IMR-90 (cell line): ENCODE data around the gene EFNA5. TPM values are rescaled to one million over a fixed set of nuclear protein-coding genes. Genes with fewer than 3 reads are reported as not detected.

Source experiments
- ATAC-seq: fragments of 200-7000 bp; cut with Tn5 transposase; 2 replicates; pipeline ENCODE4 v1.9.1; 2020; ENCODE audit warnings: low read depth, mild to moderate bottlenecking, moderate library complexity
- BruUV-seq: library from RNA; stranded (reverse); fragments of 400-500 nt; replicated peaks from 2 replicates; lab custom pipeline; 2021; lab: Mats Ljungman, UMichigan
- CTCF ChIA-PET: fragments of 300-600 bp; formaldehyde crosslinking; extraction: SDS; loops from one replicate; lab custom pipeline; 2021; ENCODE audit warnings: antibody characterized with exemption; lab: Yijun Ruan, JAX
- POLR2A ChIA-PET: fragments of 300-600 bp; sonication (Branson Sonifier 250); formaldehyde crosslinking; loops from one replicate; lab custom pipeline; 2022; ENCODE audit warnings: antibody characterized with exemption; ENCODE audit not compliant: unreplicated experiment; lab: Charles Lee
- DNase-seq: peaks from one replicate; pipeline ENCODE4 v3.0.0; 2013
- H2AFZ ChIP-seq: replicated peaks from 2 replicates; pipeline ENCODE3; 2013; ENCODE audit warnings: low read length, mild to moderate bottlenecking; ENCODE audit not compliant: poor library complexity
- H2AK5ac ChIP-seq: 2 replicates; pipeline ENCODE4 v1.6.1; 2013; ENCODE audit warnings: low read depth, low read length, inconsistent platforms
- H2AK9ac ChIP-seq: replicated peaks from 2 replicates; pipeline ENCODE3; 2013; ENCODE audit warnings: mild to moderate bottlenecking, low read depth, low read length, moderate library complexity; ENCODE audit not compliant: poor library complexity
- H2BK120ac ChIP-seq: 2 replicates; pipeline ENCODE4 v1.6.1; 2013; ENCODE audit warnings: low read depth, low read length, inconsistent platforms
- H2BK15ac ChIP-seq: 3 replicates; pipeline ENCODE4 v1.6.1; 2013; ENCODE audit warnings: low read depth, low read length, inconsistent platforms
- H2BK20ac ChIP-seq: 2 replicates; pipeline ENCODE4 v1.6.1; 2013; ENCODE audit warnings: low read depth, mild to moderate bottlenecking, inconsistent platforms, low read length, moderate library complexity
- H2BK5ac ChIP-seq: 2 replicates; pipeline ENCODE4 v1.6.1; 2013; ENCODE audit warnings: mild to moderate bottlenecking, low read depth, low read length, inconsistent platforms; ENCODE audit not compliant: poor library complexity, severe bottlenecking
- H3K14ac ChIP-seq: replicated peaks from 2 replicates; pipeline ENCODE4 v1.6.1; 2013; ENCODE audit warnings: low read depth, low read length, inconsistent platforms
- H3K18ac ChIP-seq: 2 replicates; pipeline ENCODE4 v1.6.1; 2013; ENCODE audit warnings: low read depth, low read length, control low read depth
- H3K23ac ChIP-seq: 2 replicates; pipeline ENCODE4 v1.6.1; 2013; ENCODE audit warnings: low read depth, low read length, inconsistent platforms
- H3K27ac ChIP-seq: 2 replicates; pipeline ENCODE4 v1.5.1; 2013; ENCODE audit warnings: mild to moderate bottlenecking, control low read depth, low read length; ENCODE audit not compliant: insufficient read depth
- H3K27me3 ChIP-seq: 2 replicates; pipeline ENCODE4 v1.6.1; 2013; ENCODE audit warnings: low read length; ENCODE audit not compliant: control insufficient read depth, insufficient read depth
- H3K36me3 ChIP-seq: 2 replicates; pipeline ENCODE4 v1.6.1; 2013; ENCODE audit warnings: low read length, mixed read lengths; ENCODE audit not compliant: control insufficient read depth, insufficient read depth
- H3K4ac ChIP-seq: 2 replicates; pipeline ENCODE4 v1.6.1; 2013; ENCODE audit warnings: low read depth, low read length, inconsistent platforms
- H3K4me1 ChIP-seq: 2 replicates; pipeline ENCODE4 v1.6.1; 2013; ENCODE audit warnings: low read length, mixed read lengths; ENCODE audit not compliant: control insufficient read depth, insufficient read depth
- H3K4me2 ChIP-seq: 2 replicates; pipeline ENCODE4 v1.6.1; 2013; ENCODE audit warnings: low read depth, mild to moderate bottlenecking, control low read depth, low read length, moderate library complexity
- H3K4me3 ChIP-seq: 2 replicates; pipeline ENCODE4 v1.5.1; 2013; ENCODE audit warnings: low read depth, mild to moderate bottlenecking, control low read depth, low read length, moderate library complexity; ENCODE audit not compliant: insufficient read depth
- H3K56ac ChIP-seq: 2 replicates; pipeline ENCODE4 v1.6.1; 2013; ENCODE audit warnings: low read length, inconsistent platforms; ENCODE audit not compliant: insufficient read depth; ENCODE audit errors: extremely low read depth
- H3K79me1 ChIP-seq, 2 experiments: 2 replicates each; pipeline ENCODE4 v1.6.1; 2013; ENCODE audit warnings: low read length in 2 of 2, inconsistent platforms in 1 of 2, low read depth in 1 of 2
- H3K9ac ChIP-seq: 2 replicates; pipeline ENCODE4 v1.6.1; 2013; ENCODE audit warnings: low read depth, low read length, control low read depth
- H3K9me1 ChIP-seq: 2 replicates; pipeline ENCODE4 v1.6.1; 2013; ENCODE audit warnings: low read length, inconsistent platforms; ENCODE audit not compliant: insufficient read depth
- H3K9me3 ChIP-seq: 2 replicates; pipeline ENCODE4 v1.6.1; 2013; ENCODE audit warnings: low read length; ENCODE audit not compliant: control insufficient read depth, insufficient read depth
- H4K20me1 ChIP-seq: 2 replicates; pipeline ENCODE4 v1.6.1; 2013; ENCODE audit warnings: low read length, inconsistent platforms; ENCODE audit not compliant: insufficient read depth
- H4K5ac ChIP-seq: 2 replicates; pipeline ENCODE4 v1.6.1; 2013; ENCODE audit warnings: mild to moderate bottlenecking, low read depth, low read length, control low read depth
- H4K8ac ChIP-seq, 2 experiments: 2 replicates each; pipeline ENCODE4 v1.6.1; 2013; ENCODE audit warnings: low read depth in 2 of 2, low read length in 2 of 2, control low read depth in 1 of 2, inconsistent platforms in 1 of 2
- H4K91ac ChIP-seq: 2 replicates; pipeline ENCODE4 v1.6.1; 2013; ENCODE audit warnings: low read depth, low read length, inconsistent platforms; ENCODE audit not compliant: insufficient read depth
- BHLHE40 ChIP-seq: fragments of 150-350 bp; IDR thresholded peaks from 2 replicates; pipeline ENCODE4 v1.6.1; 2016; ENCODE audit warnings: mild to moderate bottlenecking, low read depth, low read length
- CEBPB ChIP-seq: IDR thresholded peaks from 2 replicates; pipeline ENCODE4 v1.6.1; 2012; ENCODE audit warnings: low read depth, low read length, improper control_type of control experiment
- CHD1 ChIP-seq: IDR thresholded peaks from 2 replicates; pipeline ENCODE4 v1.6.1; 2012; ENCODE audit warnings: low read depth, low read length, improper control_type of control experiment
- FOS ChIP-seq: fragments of 150-350 bp; IDR thresholded peaks from 2 replicates; pipeline ENCODE4 v1.6.1; 2016; ENCODE audit warnings: low read depth, low read length
- MAFK ChIP-seq: IDR thresholded peaks from 2 replicates; pipeline ENCODE4 v1.6.1; 2012; ENCODE audit warnings: low read depth, low read length, improper control_type of control experiment
- MAZ ChIP-seq: IDR thresholded peaks from 2 replicates; pipeline ENCODE4 v1.6.1; 2012; ENCODE audit warnings: low read depth, mild to moderate bottlenecking, low read length, improper control_type of control experiment, moderate library complexity, borderline replicate concordance
- MXI1 ChIP-seq: IDR thresholded peaks from 2 replicates; pipeline ENCODE4 v1.6.1; 2012; ENCODE audit warnings: low read depth, mild to moderate bottlenecking, low read length, moderate library complexity, borderline replicate concordance
- NFE2L2 ChIP-seq: fragments of 150-350 bp; IDR thresholded peaks from 2 replicates; pipeline ENCODE4 v1.6.1; 2016; ENCODE audit warnings: low read depth, mild to moderate bottlenecking, low read length
- POLR2A ChIP-seq: IDR thresholded peaks from 2 replicates; pipeline ENCODE4 v1.6.1; 2012; ENCODE audit warnings: mild to moderate bottlenecking, low read depth, low read length
- RAD21 ChIP-seq: IDR thresholded peaks from 2 replicates; pipeline ENCODE4 v1.6.1; 2012; ENCODE audit warnings: low read length, improper control_type of control experiment
- RCOR1 ChIP-seq: IDR thresholded peaks from 2 replicates; pipeline ENCODE4 v1.6.1; 2012; ENCODE audit warnings: mild to moderate bottlenecking, low read length, improper control_type of control experiment; ENCODE audit not compliant: insufficient replicate concordance
- RFX5 ChIP-seq: IDR thresholded peaks from 2 replicates; pipeline ENCODE4 v1.8.0; 2012; ENCODE audit warnings: low read depth, mild to moderate bottlenecking, low read length, moderate library complexity
- SMC3 ChIP-seq: fragments of 150-350 bp; IDR thresholded peaks from 2 replicates; pipeline ENCODE4 v1.6.1; 2016; ENCODE audit warnings: low read depth, mild to moderate bottlenecking, antibody characterized with exemption, low read length, moderate library complexity
- WGBS, 2 experiments: methylation state at CpG; one replicate each; pipeline versions ENCODE4 v1.1.5 to v1.1.7; 2013; ENCODE audit warnings: missing lambda C conversion rate in 2 of 2; ENCODE audit not compliant: insufficient read length in 1 of 2; ENCODE audit errors: extremely low coverage in 2 of 2; 5-methylcytosine and 5-hydroxymethylcytosine counted together
- dilution Hi-C: fragments of 300-500 bp; cut with HindIII; formaldehyde crosslinking; loops from one replicate; pipeline ENCODE4 v1.14.3; 2018; ENCODE audit warnings: low sequenced_read_pairs; ENCODE audit not compliant: unreplicated experiment
- in situ Hi-C: fragments of 300-500 bp; cut with MboI; formaldehyde crosslinking; loops from 3 replicates; pipeline ENCODE4 v1.14.3; 2019; ENCODE audit warnings: low sequenced_read_pairs, inconsistent platforms, mixed read lengths
- intact Hi-C: fragments of 100-400 bp; cut with micrococcal nuclease; formaldehyde crosslinking; loops from 2 replicates; pipeline ENCODE4 v1.10.0; 2022
- polyA plus RNA-seq, 3 experiments: library from polyadenylated mRNA; depleted of rRNA; stranded (reverse); fragments of >200 nt; gene quantifications; 2 replicates each; pipeline ENCODE4 v1.2.3, GENCODE V29; 2012; ENCODE audit warnings: low replicate concordance in 1 of 3
- total RNA-seq: library from RNA; depleted of rRNA; stranded (reverse); fragments of >200 nt; gene quantifications from 2 replicates; pipeline ENCODE4 v1.2.3, GENCODE V29; 2012
- TF ChIP-seq, protein P1 (sequence below): conservative IDR thresholded peaks from 2 replicates; pipeline ENCODE4 v1.5.1; 2012; ENCODE audit warnings: mild to moderate bottlenecking, low read depth, low read length, improper control_type of control experiment
- TF ChIP-seq, protein P2 (sequence below): fragments of 150-350 bp; IDR thresholded peaks from 2 replicates; pipeline ENCODE4 v1.6.1; 2016; ENCODE audit warnings: low read depth, mild to moderate bottlenecking, low read length, moderate library complexity, borderline replicate concordance
- TF ChIP-seq, protein P3 (sequence below): fragments of 150-350 bp; IDR thresholded peaks from 2 replicates; pipeline ENCODE4 v1.6.1; 2017; ENCODE audit warnings: mild to moderate bottlenecking, antibody characterized with exemption, low read length, low read depth

The EFNA5 gene
- total and polyA plus RNA-seq, 2 of the 4 experiments (the other 2 are of a cell fraction): 1.5 to 1.6 TPM

DNA sequence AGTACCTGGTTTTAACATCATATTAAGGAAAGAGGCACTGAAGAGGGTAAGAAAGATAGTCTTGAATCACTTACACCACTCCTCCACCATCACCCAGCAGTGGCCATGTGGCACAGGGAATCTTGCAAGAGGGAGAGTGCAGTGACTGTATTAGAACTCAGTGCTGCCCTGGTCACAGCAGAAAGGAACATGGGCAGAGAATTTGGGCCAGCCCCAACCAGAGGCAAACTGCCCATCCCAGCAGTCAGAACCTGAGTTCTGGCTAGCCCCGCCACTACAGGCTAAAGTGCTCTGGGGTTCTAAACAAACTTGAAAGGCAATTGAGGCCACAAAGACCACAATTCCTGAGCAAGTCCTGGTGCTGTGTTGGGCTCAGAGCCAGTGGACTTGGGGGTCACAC lies 16.7 kb upstream of the EFNA5 start:
- H3K4me3 ChIP-seq: no peak overlapping the region
- no peak overlapping the region for H3K27ac ChIP-seq
- H2AFZ ChIP-seq: no peak overlapping the region
- no peaks in the 10 kb centered on the region for H4K20me1 ChIP-seq
- no peak overlapping the region for H2BK15ac ChIP-seq
- H4K91ac ChIP-seq: no peak overlapping the region
- CTCF ChIA-PET: no interaction called here
- WGBS, 2 experiments: 88% methylated on average over 1 of the region's 1 CpG; no CpG with 5 or more reads in 1 of the 2 experiments
- H2AK5ac ChIP-seq: no peak overlapping the region
- no peak overlapping the region for H3K14ac ChIP-seq
- H3K9me1 ChIP-seq: no peaks in the 10 kb centered on the region
- H3K4me2 ChIP-seq: no peak overlapping the region
- no peak overlapping the region for H4K8ac ChIP-seq
- H3K56ac ChIP-seq: no peak overlapping the region
- ATAC-seq: no peak
- H3K27me3 ChIP-seq: no peaks in the 10 kb centered on the region
- no peak overlapping the region for H2BK120ac ChIP-seq
- H3K4ac ChIP-seq: no peak overlapping the region
- no peak overlapping the region for H4K5ac ChIP-seq
- in situ Hi-C loops: no loop called here
- H3K79me1 ChIP-seq: no peaks in the 10 kb centered on the region
- no peak overlapping the region for H2AK9ac ChIP-seq
- H3K18ac ChIP-seq: no peak overlapping the region
- no peak overlapping the region for H3K9ac ChIP-seq
- H2BK20ac ChIP-seq: no peak overlapping the region
- H3K9me3 ChIP-seq: no peaks in the 10 kb centered on the region
- no peaks in the 10 kb centered on the region for H3K36me3 ChIP-seq
- DNase-seq: no peak
- intact Hi-C loops: no loop called here
- dilution Hi-C loops: no loop called here
- POLR2A ChIA-PET: no interaction called here
- H3K4me1 ChIP-seq: no peaks in the 10 kb centered on the region
- BruUV-seq: no TSS peak
- H2BK5ac ChIP-seq: no peak overlapping the region
- H3K23ac ChIP-seq: no peak overlapping the region
- TF ChIP-seq FOS: no peak
- no peak for TF ChIP-seq RAD21
- TF ChIP-seq CEBPB: no peak
- TF ChIP-seq, protein P1, sequence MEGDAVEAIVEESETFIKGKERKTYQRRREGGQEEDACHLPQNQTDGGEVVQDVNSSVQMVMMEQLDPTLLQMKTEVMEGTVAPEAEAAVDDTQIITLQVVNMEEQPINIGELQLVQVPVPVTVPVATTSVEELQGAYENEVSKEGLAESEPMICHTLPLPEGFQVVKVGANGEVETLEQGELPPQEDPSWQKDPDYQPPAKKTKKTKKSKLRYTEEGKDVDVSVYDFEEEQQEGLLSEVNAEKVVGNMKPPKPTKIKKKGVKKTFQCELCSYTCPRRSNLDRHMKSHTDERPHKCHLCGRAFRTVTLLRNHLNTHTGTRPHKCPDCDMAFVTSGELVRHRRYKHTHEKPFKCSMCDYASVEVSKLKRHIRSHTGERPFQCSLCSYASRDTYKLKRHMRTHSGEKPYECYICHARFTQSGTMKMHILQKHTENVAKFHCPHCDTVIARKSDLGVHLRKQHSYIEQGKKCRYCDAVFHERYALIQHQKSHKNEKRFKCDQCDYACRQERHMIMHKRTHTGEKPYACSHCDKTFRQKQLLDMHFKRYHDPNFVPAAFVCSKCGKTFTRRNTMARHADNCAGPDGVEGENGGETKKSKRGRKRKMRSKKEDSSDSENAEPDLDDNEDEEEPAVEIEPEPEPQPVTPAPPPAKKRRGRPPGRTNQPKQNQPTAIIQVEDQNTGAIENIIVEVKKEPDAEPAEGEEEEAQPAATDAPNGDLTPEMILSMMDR: no peak
- TF ChIP-seq SMC3: no peak
- TF ChIP-seq CHD1: no peak
- no peak for TF ChIP-seq RFX5
- TF ChIP-seq BHLHE40: no peak
- no peak for TF ChIP-seq RCOR1
- TF ChIP-seq, protein P2, sequence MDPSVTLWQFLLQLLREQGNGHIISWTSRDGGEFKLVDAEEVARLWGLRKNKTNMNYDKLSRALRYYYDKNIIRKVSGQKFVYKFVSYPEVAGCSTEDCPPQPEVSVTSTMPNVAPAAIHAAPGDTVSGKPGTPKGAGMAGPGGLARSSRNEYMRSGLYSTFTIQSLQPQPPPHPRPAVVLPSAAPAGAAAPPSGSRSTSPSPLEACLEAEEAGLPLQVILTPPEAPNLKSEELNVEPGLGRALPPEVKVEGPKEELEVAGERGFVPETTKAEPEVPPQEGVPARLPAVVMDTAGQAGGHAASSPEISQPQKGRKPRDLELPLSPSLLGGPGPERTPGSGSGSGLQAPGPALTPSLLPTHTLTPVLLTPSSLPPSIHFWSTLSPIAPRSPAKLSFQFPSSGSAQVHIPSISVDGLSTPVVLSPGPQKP: no peak
- no peak for TF ChIP-seq POLR2A
- TF ChIP-seq, protein P3, sequence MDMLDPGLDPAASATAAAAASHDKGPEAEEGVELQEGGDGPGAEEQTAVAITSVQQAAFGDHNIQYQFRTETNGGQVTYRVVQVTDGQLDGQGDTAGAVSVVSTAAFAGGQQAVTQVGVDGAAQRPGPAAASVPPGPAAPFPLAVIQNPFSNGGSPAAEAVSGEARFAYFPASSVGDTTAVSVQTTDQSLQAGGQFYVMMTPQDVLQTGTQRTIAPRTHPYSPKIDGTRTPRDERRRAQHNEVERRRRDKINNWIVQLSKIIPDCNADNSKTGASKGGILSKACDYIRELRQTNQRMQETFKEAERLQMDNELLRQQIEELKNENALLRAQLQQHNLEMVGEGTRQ: no peak
- no peak for TF ChIP-seq MAFK
- no peak for TF ChIP-seq MXI1
- no peak for TF ChIP-seq MAZ
- no peak for TF ChIP-seq NFE2L2
